Fibroblast of mammary gland (primary cell): ENCODE results near the gene BPGM.

Experiments
- DNase-seq: peaks from one replicate; pipeline ENCODE4 v3.0.0-alpha.2; 2010; ENCODE audit warnings: low read depth
- H3K4me3 ChIP-seq: 2 replicates; pipeline ENCODE4 v1.5.1; 2011; ENCODE audit warnings: low read depth, mild to moderate bottlenecking, low read length, moderate library complexity; ENCODE audit not compliant: control insufficient read depth
- CTCF ChIP-seq: conservative IDR thresholded peaks from 2 replicates; pipeline ENCODE4 v1.5.1; 2011; ENCODE audit warnings: low read depth, low read length, inconsistent platforms; ENCODE audit not compliant: control insufficient read depth, insufficient read depth

The BPGM gene

DNA sequence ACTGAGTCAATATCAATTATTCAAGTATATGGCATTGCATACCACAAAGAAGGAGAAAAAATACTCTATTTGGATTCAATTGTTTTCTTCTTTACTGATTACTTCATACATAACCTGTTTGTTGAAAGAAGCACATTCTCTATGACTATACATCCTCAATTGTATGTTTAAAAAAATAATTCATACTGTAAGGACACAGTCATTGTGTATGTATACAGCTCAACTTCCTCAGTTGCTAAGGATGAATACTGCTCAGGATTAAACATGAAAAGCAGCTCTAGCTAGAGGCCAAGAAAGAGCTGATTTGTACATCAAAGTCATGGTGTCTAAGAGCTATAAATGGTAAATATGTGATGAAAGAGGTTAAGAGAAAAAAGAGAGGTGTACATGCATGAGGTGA, 15.8 kb upstream of the BPGM start:
- DNase-seq = no peak
- TF ChIP-seq CTCF = no peak
- H3K4me3 ChIP-seq = no peak overlapping the region

- no peak for DNase-seq
- TF ChIP-seq CTCF = no peak
- H3K4me3 ChIP-seq = no peak overlapping the region
These were observed 14.6 kb upstream of the BPGM start for GRCh38 chr7:134632052-134632451.

GRCh38 chr7:134632937-134633540, 13.6 kb upstream of the BPGM start:
- no peak overlapping the region for H3K4me3 ChIP-seq
- peak; percentile 67 for TF ChIP-seq CTCF
- DNase-seq = peak; percentile 64

DNA sequence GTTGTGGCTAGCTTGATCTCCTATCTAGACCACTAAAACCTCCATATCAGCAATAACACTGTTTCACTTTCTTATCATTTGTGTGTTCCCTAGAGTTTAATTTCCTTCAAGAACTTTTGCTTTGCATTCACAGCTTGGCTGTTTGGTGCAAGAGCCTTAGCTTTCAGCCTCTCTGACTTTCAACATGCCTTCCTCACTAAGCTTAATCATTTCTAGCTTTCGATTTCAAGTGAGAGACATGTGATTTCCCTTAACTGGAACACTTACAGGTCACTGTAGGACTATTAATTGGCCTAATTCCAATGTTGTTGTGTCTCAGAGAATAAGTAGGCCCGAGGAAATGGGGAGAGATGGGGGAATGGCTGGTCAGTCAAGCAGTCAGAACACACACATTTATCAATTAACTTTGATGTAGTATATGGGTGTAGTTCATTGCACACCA, 10.6 kb upstream of the BPGM start:
- H3K4me3 ChIP-seq = no peak overlapping the region
- no peak for TF ChIP-seq CTCF
- DNase-seq = peak; percentile 38

GRCh38 chr7:134637441-134637840, 9.2 kb upstream of the BPGM start:
- TF ChIP-seq CTCF = no peak
- no peak for DNase-seq
- H3K4me3 ChIP-seq = no peak overlapping the region

GRCh38 chr7:134637934-134638719, 8.5 kb upstream of the BPGM start:
- TF ChIP-seq CTCF = no peak
- H3K4me3 ChIP-seq = no peak overlapping the region
- DNase-seq = no peak
